Loucy (cell line): ENCODE measurements around the gene KIF26A.

ENCODE experiments used
- CTCF ChIP-seq: fragments of 200-600 bp; sonication (generic); conservative IDR thresholded peaks from 2 replicates; pipeline ENCODE4 v1.5.1; 2014; ENCODE audit warnings: mild to moderate bottlenecking, antibody characterized with exemption, low read length
- EZH2phosphoT487 ChIP-seq: fragments of 200-600 bp; IDR thresholded peaks from 2 replicates; pipeline ENCODE4 v1.6.1; 2018; ENCODE audit warnings: antibody characterized with exemption, mild to moderate bottlenecking, moderate library complexity, borderline replicate concordance

DNA sequence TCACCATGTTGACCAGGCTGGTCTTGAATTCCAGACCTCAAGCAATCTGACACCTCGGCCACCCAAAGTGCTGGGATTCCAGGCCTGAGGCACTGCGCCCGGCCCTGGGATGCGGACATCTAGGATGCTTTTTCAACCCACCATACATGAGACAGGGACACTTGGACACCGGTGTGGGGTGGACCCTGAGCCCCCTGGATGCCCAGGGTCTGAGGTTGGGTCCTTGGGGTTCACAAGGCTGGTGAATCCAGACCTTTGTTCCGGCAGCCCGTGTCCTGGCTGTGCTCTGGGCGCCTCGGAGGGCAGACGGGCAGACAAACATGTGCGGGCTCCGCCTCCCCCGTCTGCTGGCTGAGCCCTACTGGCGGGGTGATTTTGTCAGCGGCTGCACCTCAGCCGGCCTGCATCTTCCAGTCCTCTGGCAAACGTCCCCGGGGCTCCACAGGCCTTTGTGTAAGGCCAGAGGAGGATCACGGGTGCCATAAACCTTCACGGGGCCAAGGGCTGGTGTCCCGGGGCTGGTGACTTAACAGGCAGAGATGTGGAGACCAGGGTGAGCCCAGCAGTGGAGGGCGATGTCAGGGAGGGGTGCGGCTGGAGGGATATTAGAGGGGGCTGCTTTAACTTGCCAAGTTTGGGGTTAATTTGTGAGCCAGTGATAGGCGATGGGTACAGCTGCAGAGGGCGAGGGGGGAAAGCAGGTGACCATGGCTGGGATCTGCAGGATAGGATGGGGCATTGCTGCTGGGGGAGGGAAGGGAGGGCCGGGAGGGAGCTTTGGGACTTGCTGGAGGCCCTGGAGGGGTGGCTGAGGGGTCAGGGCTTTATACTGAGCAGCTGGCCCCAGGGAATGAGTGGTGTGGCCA is 47.1 kb upstream of the KIF26A start:
- TF ChIP-seq CTCF (no peak), EZH2phosphoT487 (no peak)
